K562 (cell line): Measurements from ENCODE around the gene MAPKAPK2.

Source experiments
- POLR2A ChIP-seq: fragments of 450-650 bp; conservative IDR thresholded peaks from 2 replicates; pipeline ENCODE4 v1.6.1; 2016
- RAD21 ChIP-seq, 2 experiments: fragments of 250-450 bp in 1 of 2; fragments of 450-650 bp in 1 of 2; sonication (Bioruptor Pico) in 1 of 2; formaldehyde crosslinking in 1 of 2; IDR thresholded peaks in 1 of 2; conservative IDR thresholded peaks in 1 of 2; 2 replicates each; pipeline versions ENCODE4 v1.4.0 to v1.8.0; 2020 to 2022; ENCODE audit warnings: mild to moderate bottlenecking in 2 of 2, moderate library complexity in 1 of 2
- UBTF ChIP-seq, 2 experiments: IDR thresholded peaks; 2 replicates each; pipeline ENCODE4 v1.6.1; 2012; ENCODE audit warnings: improper control_type of control experiment in 2 of 2, low read depth in 2 of 2, low read length in 2 of 2, borderline replicate concordance in 1 of 2
- ZFP30 ChIP-seq: fragments of 250-450 bp; sonication (Bioruptor Pico); IDR thresholded peaks from 2 replicates; pipeline ENCODE4 v1.8.0; 2022; ENCODE audit warnings: moderate library complexity, mild to moderate bottlenecking, inconsistent platforms, borderline replicate concordance
- ZNF507 ChIP-seq: conservative IDR thresholded peaks from 2 replicates; pipeline ENCODE4 v1.6.1; 2017; ENCODE audit warnings: missing genetic modification characterization, missing compliant biosample characterization
- ZNF740 ChIP-seq, 3 experiments: fragments of 200-800 bp in 1 of 3; sonication (Bioruptor generic) in 1 of 3; sonication (generic) in 1 of 3; formaldehyde crosslinking in 1 of 3; IDR thresholded peaks; 2 replicates each; pipeline versions ENCODE4 v1.6.1 to v1.8.0; 2016 to 2022; ENCODE audit warnings: mild to moderate bottlenecking in 2 of 3, missing compliant biosample characterization in 2 of 3, missing genetic modification characterization in 2 of 3, missing genetic modification reagents in 1 of 3

- no peak for TF ChIP-seq POLR2A
- no peak for TF ChIP-seq UBTF (IDR thresholded peaks at IDR 0.05; ENCODE audit: borderline replicate concordance in 1 of 2, low read depth in 2 of 2, low read length in 2 of 2)
- TF ChIP-seq RAD21 (CRISPR knock-in tag; conservative IDR thresholded peaks at IDR 0.05 in 1 of 2, IDR thresholded peaks at IDR 0.05 in 1 of 2) = no peak
- no peak for TF ChIP-seq ZFP30 (CRISPR knock-in tag)
- no peak for TF ChIP-seq ZNF740 (CRISPR knock-in tag; IDR thresholded peaks at IDR 0.05)
- no peak for TF ChIP-seq ZNF740 (tag; IDR thresholded peaks at IDR 0.05)
- TF ChIP-seq ZNF507 (tag) = no peak
These were observed 21.6 kb downstream of the MAPKAPK2 start for GRCh38 chr1:206706298-206706791.
